ENCODE measurements around the gene OPCML. TPM values are rescaled to one million over a fixed set of nuclear protein-coding genes. Genes with fewer than 3 reads are reported as not detected.

OPCML gene
- total and polyA plus RNA-seq, 4 donors = under 0.01 to 1.3 (median 0.88) TPM; not detected in 1

DNA sequence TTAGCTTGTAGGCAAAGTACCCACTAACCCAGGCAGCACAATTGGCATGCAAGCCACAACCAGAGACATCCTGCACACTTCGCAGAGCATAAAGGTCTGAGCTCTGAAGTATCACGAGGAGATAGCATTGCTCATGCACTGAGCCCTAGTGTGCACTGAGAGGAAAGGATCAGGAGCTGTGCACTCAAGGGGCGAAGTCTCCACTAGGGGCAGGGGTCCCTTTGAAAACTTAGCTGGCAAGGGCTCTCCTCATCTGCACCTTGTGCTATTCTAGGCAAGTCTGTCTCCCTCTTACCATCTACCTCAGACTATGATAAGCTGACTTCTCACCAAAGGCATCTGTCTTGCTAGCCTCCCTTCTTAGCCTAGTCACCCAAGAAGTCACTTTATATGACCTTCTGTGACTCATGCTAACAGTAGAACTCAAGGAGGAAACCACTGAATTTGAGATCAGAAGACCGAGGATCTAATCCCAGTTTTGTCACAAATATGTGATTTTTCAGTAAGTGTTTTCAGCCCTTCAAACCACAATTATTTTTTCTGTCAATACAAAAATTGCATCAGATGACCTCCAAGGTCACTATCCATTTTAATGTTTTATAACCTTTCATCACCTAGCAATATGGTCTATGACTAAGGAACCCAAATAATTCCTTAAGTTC, 1083.8 kb downstream of the OPCML start:
- Histone ChIP-seq H3K4me1 (ENCODE audit: control insufficient read depth in 1 of 2, insufficient read depth in 2 of 2, low read length in 2 of 2) (no peaks in the 10 kb centered on the region), H3K27ac (ENCODE audit: low read depth in 1 of 2, low read length in 2 of 2) (no peak overlapping the region), H3K36me3 (ENCODE audit: control insufficient read depth in 1 of 2, insufficient read depth in 2 of 2, low read length in 1 of 2) (no peaks in the 10 kb centered on the region), H3K9me3 (ENCODE audit: control insufficient read depth, low read length) (no peaks in the 10 kb centered on the region), H3K27me3 (ENCODE audit: control insufficient read depth in 1 of 2, insufficient read depth in 2 of 2, low read length in 1 of 2) (no peaks in the 10 kb centered on the region), H3K4me3 (ENCODE audit: low read length in 2 of 2) (no peak overlapping the region)
- intact Hi-C loops (cut with DNase I) = no loop called here
- 71 to 76% methylated on average over 4 of the region's 4 CpGs for WGBS, 2 donors
- DNase-seq (no peak), ATAC-seq (ENCODE audit: low FRiP score) (no peak)

DNA sequence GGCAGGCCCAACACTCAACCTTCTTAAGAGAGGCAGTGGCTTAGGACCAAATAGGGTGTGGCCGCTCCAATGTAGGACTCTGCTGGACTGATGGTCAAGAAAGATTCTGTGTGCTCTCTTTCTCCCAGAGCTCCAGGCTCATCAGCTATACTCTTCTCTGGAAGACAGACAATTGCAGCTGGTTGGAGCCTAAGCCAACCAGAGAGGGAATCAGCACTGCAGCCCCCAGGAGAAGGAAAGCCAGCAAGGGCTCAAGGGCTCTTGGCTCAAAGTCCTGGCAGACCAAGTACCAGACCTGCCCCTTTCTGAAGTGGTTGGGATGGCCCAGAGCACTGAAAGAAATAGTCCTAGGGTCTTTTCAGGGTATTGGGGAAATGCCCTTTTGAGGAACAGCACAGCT, 1084.5 kb downstream of the OPCML start:
- intact Hi-C loops (cut with DNase I) = no loop called here
- H3K27ac ChIP-seq (ENCODE audit: low read depth in 1 of 2, low read length in 2 of 2) = no peak overlapping the region
- ATAC-seq (ENCODE audit: low FRiP score) = no peak
- H3K36me3 ChIP-seq (ENCODE audit: control insufficient read depth in 1 of 2, insufficient read depth in 2 of 2, low read length in 1 of 2) = no peaks in the 10 kb centered on the region
- H3K27me3 ChIP-seq (ENCODE audit: control insufficient read depth in 1 of 2, insufficient read depth in 2 of 2, low read length in 1 of 2) = no peaks in the 10 kb centered on the region
- H3K4me3 ChIP-seq (ENCODE audit: low read length in 2 of 2) = no peak overlapping the region
- no peaks in the 10 kb centered on the region for H3K4me1 ChIP-seq (ENCODE audit: control insufficient read depth in 1 of 2, insufficient read depth in 2 of 2, low read length in 2 of 2)
- peaks cover 2% of the 10 kb centered on the region for H3K9me3 ChIP-seq (ENCODE audit: control insufficient read depth, low read length)
- 98 to 100% methylated on average over 1 of the region's 1 CpG for WGBS, 2 donors
- DNase-seq = no peak

DNA sequence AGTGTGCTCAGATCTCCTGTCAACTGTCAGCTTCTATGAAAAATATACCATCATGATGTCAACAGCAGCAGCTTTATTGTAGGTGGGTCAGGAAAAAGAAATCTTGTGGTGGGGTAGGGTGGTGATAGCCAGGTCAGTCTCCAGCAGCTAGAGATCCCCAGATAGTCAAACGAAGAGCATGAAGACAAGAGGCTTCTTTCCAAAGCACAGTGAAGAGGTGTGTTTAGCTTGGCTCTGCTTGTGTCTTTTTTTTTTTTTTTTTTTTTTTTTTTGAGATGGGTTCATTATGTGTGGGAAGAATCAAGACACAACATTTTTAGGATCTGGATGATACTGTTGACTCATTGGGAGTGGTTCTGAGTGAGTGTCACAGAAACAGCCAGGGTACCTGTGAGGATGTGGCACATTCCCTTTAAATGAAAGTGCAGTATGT, 1086.4 kb downstream of the OPCML start:
- H3K4me3 ChIP-seq (ENCODE audit: low read length in 2 of 2) = no peak overlapping the region
- no peaks in the 10 kb centered on the region for H3K4me1 ChIP-seq (ENCODE audit: control insufficient read depth in 1 of 2, insufficient read depth in 2 of 2, low read length in 2 of 2)
- no peaks in the 10 kb centered on the region for H3K27me3 ChIP-seq (ENCODE audit: control insufficient read depth in 1 of 2, insufficient read depth in 2 of 2, low read length in 1 of 2)
- H3K36me3 ChIP-seq (ENCODE audit: control insufficient read depth in 1 of 2, insufficient read depth in 2 of 2, low read length in 1 of 2) = no peaks in the 10 kb centered on the region
- H3K9me3 ChIP-seq (ENCODE audit: control insufficient read depth, low read length) = peaks cover 2% of the 10 kb centered on the region
- WGBS, 2 donors = 24 to 51% methylated on average over 1 of the region's 1 CpG
- ATAC-seq (ENCODE audit: low FRiP score) (no peak), DNase-seq (no peak)
- intact Hi-C loops (cut with DNase I) = no loop called here
- no peak overlapping the region for H3K27ac ChIP-seq (ENCODE audit: low read depth in 1 of 2, low read length in 2 of 2)

DNA sequence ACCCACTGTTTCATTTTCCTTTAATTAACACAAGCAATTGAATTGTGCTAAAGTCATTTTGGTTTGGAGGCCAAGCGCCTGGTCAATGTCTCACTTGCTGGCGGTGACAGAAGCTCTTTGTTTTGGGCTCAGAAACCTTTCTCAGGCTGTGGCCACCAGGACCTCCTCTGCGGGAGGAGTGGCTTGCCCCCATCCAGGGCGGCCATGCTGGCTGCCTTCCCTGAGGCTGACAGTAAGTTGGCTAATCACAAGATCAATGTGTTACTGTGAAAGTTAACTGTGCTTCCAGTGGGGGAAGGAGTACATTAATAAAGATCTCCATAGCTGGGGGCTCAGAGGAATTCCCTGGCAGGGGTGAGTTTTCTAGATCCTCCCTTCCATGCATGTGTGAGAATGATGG, 1087.4 kb downstream of the OPCML start:
- Histone ChIP-seq H3K9me3 (ENCODE audit: control insufficient read depth, low read length) (peaks cover 2% of the 10 kb centered on the region), H3K4me1 (ENCODE audit: control insufficient read depth in 1 of 2, insufficient read depth in 2 of 2, low read length in 2 of 2) (no peaks in the 10 kb centered on the region), H3K27ac (ENCODE audit: low read depth in 1 of 2, low read length in 2 of 2) (no peak overlapping the region), H3K36me3 (ENCODE audit: control insufficient read depth in 1 of 2, insufficient read depth in 2 of 2, low read length in 1 of 2) (no peaks in the 10 kb centered on the region), H3K27me3 (ENCODE audit: control insufficient read depth in 1 of 2, insufficient read depth in 2 of 2, low read length in 1 of 2) (no peaks in the 10 kb centered on the region), H3K4me3 (ENCODE audit: low read length in 2 of 2) (no peak overlapping the region)
- no peak for DNase-seq
- intact Hi-C loops (cut with DNase I) = no loop called here
- WGBS, 2 donors = 50 to 53% methylated on average over 4 of the region's 4 CpGs
- no peak for ATAC-seq (ENCODE audit: low FRiP score)

DNA sequence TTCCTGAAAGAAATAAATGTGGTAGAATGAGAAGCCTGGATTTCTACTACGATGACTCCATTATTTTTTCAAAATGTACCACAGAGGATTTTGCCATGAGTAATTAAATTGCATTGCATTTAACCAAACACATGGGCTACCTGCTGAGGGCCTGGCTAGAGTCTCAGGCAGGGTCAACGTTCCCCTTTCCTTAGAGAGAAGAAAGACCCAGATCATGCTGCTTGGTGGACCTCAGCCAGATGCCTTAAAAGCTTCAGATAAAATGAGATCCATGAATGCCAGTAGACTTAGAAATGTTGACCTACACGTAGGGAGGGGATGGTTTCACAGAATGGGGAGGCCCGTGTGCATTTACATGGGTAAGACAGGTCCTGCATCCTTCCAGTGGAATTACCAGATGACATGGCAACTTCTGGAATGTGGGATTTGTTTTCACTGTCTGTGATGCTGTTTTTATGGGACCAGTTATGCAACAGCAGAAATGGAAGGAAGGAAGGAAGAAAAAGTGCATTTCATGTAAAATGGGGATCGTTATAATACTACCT, 1092.5 kb downstream of the OPCML start:
- Histone ChIP-seq H3K9me3 (ENCODE audit: control insufficient read depth, low read length) (peaks cover 5% of the 10 kb centered on the region), H3K27ac (ENCODE audit: low read depth in 1 of 2, low read length in 2 of 2) (no peak overlapping the region), H3K4me3 (ENCODE audit: low read length in 2 of 2) (no peak overlapping the region), H3K36me3 (ENCODE audit: control insufficient read depth in 1 of 2, insufficient read depth in 2 of 2, low read length in 1 of 2) (no peaks in the 10 kb centered on the region), H3K4me1 (ENCODE audit: control insufficient read depth in 1 of 2, insufficient read depth in 2 of 2, low read length in 2 of 2) (no peaks in the 10 kb centered on the region), H3K27me3 (ENCODE audit: control insufficient read depth in 1 of 2, insufficient read depth in 2 of 2, low read length in 1 of 2) (no peaks in the 10 kb centered on the region)
- intact Hi-C loops (cut with DNase I) = no loop called here
- 34% methylated on average over 5 of the region's 5 CpGs for whole genome bisulfite sequencing, 2 donors
- DNase-seq (no peak), ATAC-seq (ENCODE audit: low FRiP score) (no peak)

DNA sequence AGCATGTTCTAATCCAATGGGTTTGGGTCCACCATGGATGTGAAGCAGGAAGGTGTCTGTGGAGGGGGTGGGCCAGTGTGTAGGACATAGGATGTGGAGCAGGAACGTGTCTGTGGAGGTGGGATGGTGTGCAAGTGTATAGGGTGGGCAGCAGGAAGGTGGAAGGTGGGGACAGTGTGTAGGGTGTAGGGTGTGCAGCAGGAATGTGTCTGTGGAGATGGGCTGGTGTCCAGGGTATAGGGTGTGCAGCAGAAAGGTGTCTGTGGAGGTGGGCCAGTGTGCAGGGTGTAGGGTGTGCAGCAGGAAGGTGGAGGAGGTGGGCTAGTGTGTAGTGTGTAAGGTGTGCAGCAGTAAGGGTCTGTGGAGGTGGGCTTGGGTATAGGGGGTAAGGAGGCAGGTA, 1093.9 kb downstream of the OPCML start:
- 68 to 70% methylated on average over 1 of the region's 1 CpG for WGBS, 2 donors
- no peaks in the 10 kb centered on the region for H3K4me1 ChIP-seq (ENCODE audit: control insufficient read depth in 1 of 2, insufficient read depth in 2 of 2, low read length in 2 of 2)
- ATAC-seq (ENCODE audit: low FRiP score) = no peak
- no peak for DNase-seq
- no peaks in the 10 kb centered on the region for H3K27me3 ChIP-seq (ENCODE audit: control insufficient read depth in 1 of 2, insufficient read depth in 2 of 2, low read length in 1 of 2)
- no peak overlapping the region for H3K27ac ChIP-seq (ENCODE audit: low read depth in 1 of 2, low read length in 2 of 2)
- H3K36me3 ChIP-seq (ENCODE audit: control insufficient read depth in 1 of 2, insufficient read depth in 2 of 2, low read length in 1 of 2) = no peaks in the 10 kb centered on the region
- H3K9me3 ChIP-seq (ENCODE audit: control insufficient read depth, low read length) = peaks cover 5% of the 10 kb centered on the region
- intact Hi-C loops (cut with DNase I) = no loop called here
- no peak overlapping the region for H3K4me3 ChIP-seq (ENCODE audit: low read length in 2 of 2)

DNA sequence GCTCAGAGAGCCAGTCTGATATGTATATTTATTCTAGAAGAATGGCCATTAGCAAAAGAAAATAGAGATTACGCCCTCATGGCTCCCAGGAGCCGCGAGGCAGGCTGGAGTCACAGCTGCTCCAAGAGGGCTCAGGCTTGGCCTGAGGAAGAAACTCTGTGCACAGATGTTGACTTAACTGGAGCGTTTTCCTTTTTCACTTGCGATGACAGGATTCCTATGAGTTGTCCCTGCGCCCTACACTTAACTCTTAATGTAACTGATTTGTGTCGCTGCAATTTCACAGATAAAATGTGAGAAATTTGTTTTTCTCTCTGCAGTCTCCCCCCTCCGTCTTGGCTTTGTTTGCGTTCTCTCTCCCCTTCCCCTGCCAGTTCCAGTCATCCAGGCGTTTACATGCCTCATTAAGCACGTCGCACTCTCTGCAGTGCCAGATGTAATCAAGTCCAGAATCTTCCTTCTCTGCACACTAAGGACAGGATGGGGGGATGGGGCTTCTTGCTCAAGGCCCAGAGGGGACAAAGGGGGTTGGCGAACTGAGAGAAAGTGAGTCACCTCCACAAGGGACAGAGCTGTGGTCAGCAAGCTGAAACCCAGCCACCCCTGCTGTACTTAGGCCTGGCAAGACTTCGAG, 1101.8 kb downstream of the OPCML start:
- Histone ChIP-seq H3K27me3 (ENCODE audit: control insufficient read depth in 1 of 2, insufficient read depth in 2 of 2, low read length in 1 of 2) (peaks cover 0 to 3% of the 10 kb centered on the region in 2 donors), H3K36me3 (ENCODE audit: control insufficient read depth in 1 of 2, insufficient read depth in 2 of 2, low read length in 1 of 2) (no peaks in the 10 kb centered on the region), H3K4me1 (ENCODE audit: control insufficient read depth in 1 of 2, insufficient read depth in 2 of 2, low read length in 2 of 2) (no peaks in the 10 kb centered on the region), H3K27ac (ENCODE audit: low read depth in 1 of 2, low read length in 2 of 2) (no peak overlapping the region), H3K9me3 (ENCODE audit: control insufficient read depth, low read length) (peaks cover 1% of the 10 kb centered on the region), H3K4me3 (ENCODE audit: low read length in 2 of 2) (no peak overlapping the region)
- no peak for ATAC-seq (ENCODE audit: low FRiP score)
- WGBS, 2 donors = 3 to 6% methylated on average over 14 of the region's 14 CpGs
- no peak for DNase-seq
- intact Hi-C loops (cut with DNase I) = no loop called here

DNA sequence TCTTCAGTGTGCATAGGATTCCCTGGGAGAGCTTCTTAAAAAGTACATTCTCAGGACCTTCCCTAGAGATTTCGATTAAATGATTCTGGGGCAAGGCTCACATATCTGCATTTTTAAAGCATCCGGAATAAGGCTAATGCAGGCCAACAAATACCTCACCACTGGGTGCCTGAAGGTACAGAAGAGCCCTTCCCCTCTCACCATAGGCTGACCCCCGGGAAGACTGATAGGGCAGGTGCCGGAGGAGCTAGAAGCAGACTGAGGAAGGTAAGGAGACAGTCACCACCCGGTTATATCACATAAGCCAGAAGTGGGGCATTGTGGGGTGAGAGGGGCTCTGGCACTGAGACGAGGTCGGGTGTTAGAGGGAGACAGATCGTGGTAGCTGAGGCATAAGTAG, 1102.6 kb downstream of the OPCML start:
- no peak for ATAC-seq (ENCODE audit: low FRiP score)
- 56 to 65% methylated on average over 8 of the region's 8 CpGs for WGBS, 2 donors

DNA sequence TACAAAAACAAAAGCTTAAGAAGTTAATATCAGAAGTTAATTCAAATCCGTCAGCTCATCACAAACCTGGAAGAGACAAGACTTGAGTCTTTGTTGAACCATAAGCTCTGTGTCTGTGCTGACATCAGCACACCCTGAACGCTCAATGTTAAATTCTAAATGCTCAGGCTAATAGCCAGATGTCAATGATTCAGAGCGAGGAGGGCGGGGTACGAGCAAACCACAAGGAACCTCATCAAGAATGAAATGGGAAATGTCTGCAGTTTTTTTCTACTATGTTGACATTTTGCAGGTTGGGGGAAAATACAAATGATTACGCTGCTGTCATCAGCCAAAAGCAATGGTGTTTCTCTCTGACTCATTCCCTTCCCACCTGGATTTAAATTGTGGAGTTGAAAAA, 1104.7 kb downstream of the OPCML start:
- DNase-seq (no peak), ATAC-seq (ENCODE audit: low FRiP score) (no peak)
- Histone ChIP-seq H3K27me3 (ENCODE audit: control insufficient read depth in 1 of 2, insufficient read depth in 2 of 2, low read length in 1 of 2) (peaks cover 0 to 3% of the 10 kb centered on the region in 2 donors), H3K27ac (ENCODE audit: low read depth in 1 of 2, low read length in 2 of 2) (no peak overlapping the region), H3K4me3 (ENCODE audit: low read length in 2 of 2) (no peak overlapping the region), H3K9me3 (ENCODE audit: control insufficient read depth, low read length) (no peaks in the 10 kb centered on the region), H3K36me3 (ENCODE audit: control insufficient read depth in 1 of 2, insufficient read depth in 2 of 2, low read length in 1 of 2) (no peaks in the 10 kb centered on the region), H3K4me1 (ENCODE audit: control insufficient read depth in 1 of 2, insufficient read depth in 2 of 2, low read length in 2 of 2) (no peaks in the 10 kb centered on the region)
- WGBS, 2 donors = 79 to 81% methylated on average over 6 of the region's 6 CpGs
- intact Hi-C loops (cut with DNase I) = no loop called here

More for the DNA sequence above, 1102.6 kb downstream of the OPCML start:
- intact Hi-C loops (cut with DNase I) = no loop called here
- H3K4me1 ChIP-seq (ENCODE audit: control insufficient read depth in 1 of 2, insufficient read depth in 2 of 2, low read length in 2 of 2) = no peaks in the 10 kb centered on the region
- H3K27me3 ChIP-seq (ENCODE audit: control insufficient read depth in 1 of 2, insufficient read depth in 2 of 2, low read length in 1 of 2) = peaks cover 0 to 3% of the 10 kb centered on the region in 2 donors
- H3K9me3 ChIP-seq (ENCODE audit: control insufficient read depth, low read length) = peaks cover 1% of the 10 kb centered on the region
- no peak overlapping the region for H3K4me3 ChIP-seq (ENCODE audit: low read length in 2 of 2)
- H3K36me3 ChIP-seq (ENCODE audit: control insufficient read depth in 1 of 2, insufficient read depth in 2 of 2, low read length in 1 of 2) = no peaks in the 10 kb centered on the region
- no peak for DNase-seq
- H3K27ac ChIP-seq (ENCODE audit: low read depth in 1 of 2, low read length in 2 of 2) = no peak overlapping the region
